HEK293 (cell line): ENCODE data around the gene BORCS5.

ENCODE experiments used
- CTCF ChIA-PET: fragments of 350-600 bp; formaldehyde crosslinking; extraction: SDS; loops from one replicate; lab custom pipeline; 2021; ENCODE audit warnings: antibody characterized with exemption; lab: Yijun Ruan, JAX
- POLR2A ChIA-PET: fragments of 300-600 bp; formaldehyde crosslinking; extraction: SDS; loops from one replicate; lab custom pipeline; 2020; ENCODE audit warnings: antibody characterized with exemption, inconsistent platforms; lab: Yijun Ruan, JAX
- H3K27ac ChIP-seq: fragments of 200-500 bp; sonication (Bioruptor generic); 2 replicates; pipeline ENCODE4 v1.5.1; 2014; ENCODE audit warnings: low read depth, low read length, control low read depth, inconsistent platforms; ENCODE audit errors: extremely low read depth
- H3K36me3 ChIP-seq, 2 experiments: fragments of 200-500 bp in 1 of 2; sonication (Bioruptor generic) in 1 of 2; 1 replicate in 1 of 2; 2 replicates in 1 of 2; pipeline ENCODE4 v1.5.1; 2014 to 2017; ENCODE audit warnings: inconsistent platforms in 2 of 2, low read length in 2 of 2; ENCODE audit not compliant: control insufficient read depth in 2 of 2, insufficient read depth in 1 of 2
- H3K4me1 ChIP-seq: fragments of 200-500 bp; sonication (Bioruptor generic); 2 replicates; pipeline ENCODE4 v1.5.1; 2014; ENCODE audit warnings: mild to moderate bottlenecking, low read length, inconsistent platforms; ENCODE audit not compliant: control insufficient read depth, insufficient read depth
- H3K4me3 ChIP-seq: 2 replicates; pipeline ENCODE4 v1.5.1; 2011; ENCODE audit warnings: low read depth, mild to moderate bottlenecking, control low read depth, low read length, moderate library complexity
- H3K9me3 ChIP-seq: fragments of 200-500 bp; sonication (Bioruptor generic); 2 replicates; pipeline ENCODE4 v1.5.1; 2014; ENCODE audit warnings: low read depth, low read length, inconsistent platforms; ENCODE audit not compliant: control insufficient read depth, insufficient read depth
- ATF2 ChIP-seq: fragments of 450-650 bp; formaldehyde crosslinking; IDR thresholded peaks from 2 replicates; pipeline ENCODE4 v1.5.1; 2016; ENCODE audit warnings: missing biosample characterization, missing genetic modification characterization, low read depth
- MEIS1 ChIP-seq: sonication (generic); formaldehyde crosslinking; IDR thresholded peaks from 2 replicates; pipeline ENCODE4 v1.8.1; 2022; ENCODE audit warnings: missing genetic modification reagents, mild to moderate bottlenecking, borderline replicate concordance
- OSR2 ChIP-seq: fragments of 450-650 bp; formaldehyde crosslinking; IDR thresholded peaks from 2 replicates; pipeline ENCODE4 v1.5.1; 2016; ENCODE audit warnings: missing biosample characterization, missing genetic modification characterization
- PRDM6 ChIP-seq: fragments of 450-650 bp; formaldehyde crosslinking; IDR thresholded peaks from 2 replicates; pipeline ENCODE4 v1.5.1; 2017; ENCODE audit warnings: missing biosample characterization, missing genetic modification characterization
- SETDB1 ChIP-seq: IDR thresholded peaks from one replicate; pipeline ENCODE4 v1.6.1; 2017; ENCODE audit warnings: mild to moderate bottlenecking, low read length, moderate library complexity, mixed read lengths; ENCODE audit not compliant: insufficient read length
- ZNF121 ChIP-seq: fragments of 450-650 bp; formaldehyde crosslinking; IDR thresholded peaks from 2 replicates; pipeline ENCODE4 v1.5.1; 2016; ENCODE audit warnings: missing biosample characterization, missing genetic modification characterization
- ZNF133 ChIP-seq: fragments of 450-650 bp; formaldehyde crosslinking; IDR thresholded peaks from 2 replicates; pipeline ENCODE4 v1.5.1; 2016; ENCODE audit warnings: missing biosample characterization, missing genetic modification characterization
- ZNF155 ChIP-seq: fragments of 450-650 bp; formaldehyde crosslinking; IDR thresholded peaks from 2 replicates; pipeline ENCODE4 v1.5.1; 2016; ENCODE audit warnings: missing biosample characterization, missing genetic modification characterization
- ZNF16 ChIP-seq: fragments of 450-650 bp; formaldehyde crosslinking; IDR thresholded peaks from 2 replicates; pipeline ENCODE4 v1.5.1; 2016; ENCODE audit warnings: low read depth, missing biosample characterization, missing genetic modification characterization
- ZNF280D ChIP-seq: fragments of 450-650 bp; formaldehyde crosslinking; IDR thresholded peaks from 2 replicates; pipeline ENCODE4 v1.5.1; 2016; ENCODE audit warnings: missing biosample characterization, missing genetic modification characterization
- ZNF302 ChIP-seq: fragments of 450-650 bp; formaldehyde crosslinking; IDR thresholded peaks from 2 replicates; pipeline ENCODE4 v1.5.1; 2016; ENCODE audit warnings: missing biosample characterization, missing genetic modification characterization, low read depth
- ZNF510 ChIP-seq: fragments of 450-650 bp; formaldehyde crosslinking; IDR thresholded peaks from 2 replicates; pipeline ENCODE4 v1.5.1; 2018; ENCODE audit warnings: mild to moderate bottlenecking, missing genetic modification characterization, missing biosample characterization; ENCODE audit not compliant: insufficient replicate concordance
- ZNF514 ChIP-seq: fragments of 450-650 bp; formaldehyde crosslinking; IDR thresholded peaks from 2 replicates; pipeline ENCODE4 v1.5.1; 2016; ENCODE audit warnings: missing biosample characterization, missing genetic modification characterization
- ZNF639 ChIP-seq: fragments of 450-650 bp; formaldehyde crosslinking; IDR thresholded peaks from 2 replicates; pipeline ENCODE4 v1.5.1; 2016; ENCODE audit warnings: missing biosample characterization, missing genetic modification characterization
- ZNF701 ChIP-seq: fragments of 450-650 bp; formaldehyde crosslinking; IDR thresholded peaks from 2 replicates; pipeline ENCODE4 v1.5.1; 2016; ENCODE audit warnings: missing biosample characterization, missing genetic modification characterization
- ZNF704 ChIP-seq: fragments of 450-650 bp; formaldehyde crosslinking; IDR thresholded peaks from 2 replicates; pipeline ENCODE4 v1.5.1; 2016; ENCODE audit warnings: missing biosample characterization, missing genetic modification characterization
- ZNF747 ChIP-seq: fragments of 450-650 bp; formaldehyde crosslinking; IDR thresholded peaks from 2 replicates; pipeline ENCODE4 v1.5.1; 2016; ENCODE audit warnings: missing biosample characterization, missing genetic modification characterization
- ZNF837 ChIP-seq: fragments of 450-650 bp; formaldehyde crosslinking; IDR thresholded peaks from 2 replicates; pipeline ENCODE4 v1.5.1; 2016; ENCODE audit warnings: missing biosample characterization, missing genetic modification characterization
- ZSCAN4 ChIP-seq: fragments of 450-650 bp; formaldehyde crosslinking; IDR thresholded peaks from 2 replicates; pipeline ENCODE4 v1.5.1; 2017; ENCODE audit warnings: missing biosample characterization, missing genetic modification characterization

Gene BORCS5

GRCh38 chr12:12469386-12469785 lies 112.5 kb downstream of the BORCS5 start (continued):
- TF ChIP-seq PRDM6 (tag by site-specific recombination) (no peak), ZSCAN4 (no peak), ZNF701 (tag by site-specific recombination) (no peak), ATF2 (no peak), ZNF302 (tag by site-specific recombination) (no peak), ZNF155 (tag by site-specific recombination) (no peak), ZNF514 (no peak), ZNF837 (no peak), SETDB1 (no peak), ZNF704 (tag by site-specific recombination) (no peak)

GRCh38 chr12:12470751-12471306 lies 114.0 kb downstream of the BORCS5 start:
- peaks cover 0 to 11% of the 10 kb centered on the region in 2 experiments; a peak in 1 of 3 replicates for H3K36me3 ChIP-seq
- no peaks in the 10 kb centered on the region for H3K9me3 ChIP-seq
- ChIA-PET CTCF (no interaction called here), POLR2A (no interaction called here)
- no peak overlapping the region for H3K4me3 ChIP-seq
- H3K4me1 ChIP-seq, result no peaks in the 10 kb centered on the region
- H3K27ac ChIP-seq, result no peak overlapping the region
- TF ChIP-seq ZNF121 (no peak), ZNF280D (tag by site-specific recombination) (no peak), ZNF747 (tag by site-specific recombination) (no peak), ZNF133 (no peak), OSR2 (tag by site-specific recombination) (no peak), ZNF16 (tag by site-specific recombination) (no peak), ATF2 (no peak), ZNF510 (tag by site-specific recombination) (no peak), MEIS1 (no peak), ZNF639 (tag by site-specific recombination) (no peak)
